ENCODE data around the gene APLP2.
"Not testable (repeated sequence)": the region's sequence is repeated elsewhere in the genome, so short reads cannot be mapped to it uniquely, and the experiment has no call there.

The APLP2 gene

DNA sequence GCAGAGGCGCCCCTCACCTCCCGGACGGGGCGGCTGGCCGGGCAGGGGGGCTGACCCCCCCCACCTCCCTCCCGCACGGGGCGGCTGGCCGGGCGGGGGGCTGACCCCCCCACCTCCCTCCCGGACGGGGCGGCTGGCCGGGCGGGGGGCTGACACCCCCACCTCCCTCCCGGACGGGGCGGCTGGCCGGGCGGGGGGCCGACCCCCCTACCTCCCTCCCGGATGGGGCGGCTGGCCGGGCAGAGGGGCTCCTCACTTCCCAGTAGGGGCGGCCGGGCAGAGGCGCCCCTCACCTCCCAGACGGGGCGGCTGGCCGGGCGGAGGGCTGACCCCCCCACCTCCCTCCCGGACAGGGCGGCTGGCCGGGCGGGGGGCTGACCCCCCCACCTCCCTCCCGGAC is 21.5 kb downstream of the APLP2 start:
- not testable (repeated sequence) for DNase-seq (ENCODE audit: low spot score)

DNA sequence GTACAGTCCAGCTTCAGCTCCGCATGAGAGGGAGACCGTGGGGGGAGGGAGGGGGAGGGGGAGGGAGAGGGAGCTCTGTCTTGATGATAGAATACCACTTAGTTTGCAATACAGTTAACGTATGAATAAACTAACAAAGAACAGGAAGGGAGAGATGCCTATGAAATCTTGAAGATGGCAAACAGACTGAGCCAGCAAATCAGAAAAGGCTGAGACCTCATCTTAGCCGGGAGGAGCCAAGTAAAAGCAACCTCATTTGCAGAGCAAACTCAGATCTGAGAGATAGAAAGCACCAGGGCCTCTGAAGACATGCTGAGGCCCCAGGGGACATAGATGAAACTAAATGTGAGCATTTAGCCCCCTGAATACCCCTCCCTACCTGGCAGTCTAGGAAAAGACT is 23.0 kb downstream of the APLP2 start:
- DNase-seq (ENCODE audit: low spot score): no peak

DNA sequence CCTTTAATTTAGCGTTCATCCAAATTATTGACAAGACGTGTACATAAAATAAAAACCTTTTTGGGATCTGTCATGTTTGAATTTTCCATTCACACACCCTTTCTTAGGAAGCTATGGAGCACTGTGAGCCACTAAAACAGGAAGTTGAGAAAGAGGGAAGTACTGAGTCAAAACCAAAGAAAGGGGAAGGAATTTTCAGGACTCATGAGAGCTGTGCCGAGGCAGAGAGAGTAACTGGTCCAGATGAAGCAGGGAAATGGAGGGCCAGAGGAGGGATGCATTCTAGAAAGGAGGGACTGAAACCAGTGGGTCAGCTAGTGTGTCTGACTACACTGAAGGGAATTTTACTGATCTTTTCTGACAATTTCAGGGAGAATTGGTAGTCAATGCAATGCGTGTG is 24.9 kb downstream of the APLP2 start:
- no peak for DNase-seq (ENCODE audit: low spot score)

DNA sequence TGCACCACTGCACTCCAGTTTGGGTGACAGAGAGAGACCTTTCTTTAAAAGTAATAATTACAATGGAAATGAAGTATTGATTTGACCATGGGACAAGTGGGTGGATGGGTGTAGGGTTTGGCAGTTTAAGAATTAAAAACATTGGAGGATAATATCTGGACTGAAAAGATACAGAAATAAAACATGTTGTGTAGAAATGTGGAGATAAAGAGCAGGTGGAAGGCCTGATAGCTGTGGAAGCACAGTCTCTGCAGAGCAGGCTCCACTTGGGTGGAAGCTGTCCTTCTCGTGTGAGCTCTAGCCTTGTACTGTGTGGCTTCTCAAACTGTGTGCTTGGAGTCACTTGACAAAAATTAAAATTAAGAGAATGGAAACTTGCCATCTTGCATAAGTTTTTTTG is 25.6 kb downstream of the APLP2 start:
- no peak for DNase-seq (ENCODE audit: low spot score)

DNA sequence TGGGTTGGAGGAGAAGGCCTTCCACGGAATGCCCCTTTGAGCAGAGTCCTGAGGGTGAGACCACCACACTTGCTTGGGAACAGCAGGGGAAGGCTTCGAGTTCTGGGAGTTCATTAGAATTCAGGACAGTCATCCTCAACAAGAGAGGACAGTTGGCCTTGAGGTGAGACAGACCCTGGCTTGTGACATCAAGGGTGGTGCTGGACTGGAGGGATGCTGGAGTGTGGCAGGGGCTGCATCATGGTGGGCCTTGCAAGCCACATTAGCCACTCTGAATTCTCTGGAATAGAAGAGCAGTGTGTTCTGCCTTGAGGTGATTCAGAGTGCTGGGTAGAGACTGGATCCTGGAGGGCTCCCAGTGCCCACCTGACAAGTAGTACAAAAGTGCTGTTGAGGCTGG is 26.3 kb downstream of the APLP2 start:
- no peak for DNase-seq (ENCODE audit: low spot score)

DNA sequence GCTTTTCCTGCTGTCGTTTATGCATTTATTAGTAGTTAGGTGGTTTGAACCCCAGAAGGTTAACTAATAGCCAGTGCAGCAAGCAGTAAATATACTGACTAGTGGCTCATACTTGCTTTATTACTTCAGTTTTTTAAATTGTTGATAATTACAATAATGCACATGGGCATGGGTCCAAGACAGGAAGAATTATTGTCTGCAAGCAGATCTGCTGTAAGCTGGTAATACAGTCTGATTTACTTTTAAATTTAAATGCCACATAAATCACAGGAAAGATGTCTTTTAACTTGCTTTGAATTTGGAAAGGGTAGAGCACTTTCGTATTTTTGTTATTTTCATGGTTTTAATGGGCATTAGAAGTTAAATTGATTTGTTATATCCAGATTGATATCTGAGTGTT is 27.1 kb downstream of the APLP2 start:
- no peak for DNase-seq (ENCODE audit: low spot score)

DNA sequence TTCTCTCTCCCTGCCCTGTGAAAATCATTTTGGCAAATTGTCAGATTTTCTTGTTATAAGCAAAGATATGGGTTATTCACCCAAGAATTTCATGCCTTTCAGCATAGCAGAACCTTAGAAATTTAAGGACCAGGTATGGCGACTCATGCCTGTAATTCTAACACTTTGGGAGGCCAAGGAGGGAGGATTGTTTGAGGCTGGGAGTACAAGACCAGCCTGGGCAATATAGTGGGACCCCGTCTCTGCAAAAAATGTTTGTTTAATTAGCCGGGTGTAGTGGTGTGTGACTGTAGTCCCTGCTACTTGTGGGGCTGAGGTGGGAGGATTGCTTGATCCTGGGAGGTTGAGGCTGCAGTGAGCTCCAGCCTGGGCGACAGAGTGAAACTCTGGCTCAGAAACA is 27.6 kb downstream of the APLP2 start:
- DNase-seq (ENCODE audit: low spot score): no peak

DNA sequence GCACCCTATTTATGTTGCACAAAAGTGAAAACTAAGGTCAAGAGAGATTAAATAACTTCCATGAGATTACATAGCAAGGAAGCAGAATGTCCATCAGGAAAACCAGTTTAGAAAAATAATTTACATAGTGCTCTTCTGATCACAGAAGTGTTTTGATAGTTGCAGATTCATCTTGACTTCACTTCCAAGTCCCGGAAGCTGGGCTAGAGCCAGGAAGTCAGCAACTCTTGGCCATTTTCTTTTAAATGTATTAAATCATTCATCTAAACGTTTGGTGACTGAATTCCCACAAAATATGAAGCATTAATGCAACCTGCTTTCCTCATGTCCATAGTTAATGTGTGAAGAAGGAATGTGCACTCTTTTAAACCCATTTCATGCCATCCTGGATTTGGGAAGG is 29.7 kb downstream of the APLP2 start:
- no peak for DNase-seq (ENCODE audit: low spot score)

DNA sequence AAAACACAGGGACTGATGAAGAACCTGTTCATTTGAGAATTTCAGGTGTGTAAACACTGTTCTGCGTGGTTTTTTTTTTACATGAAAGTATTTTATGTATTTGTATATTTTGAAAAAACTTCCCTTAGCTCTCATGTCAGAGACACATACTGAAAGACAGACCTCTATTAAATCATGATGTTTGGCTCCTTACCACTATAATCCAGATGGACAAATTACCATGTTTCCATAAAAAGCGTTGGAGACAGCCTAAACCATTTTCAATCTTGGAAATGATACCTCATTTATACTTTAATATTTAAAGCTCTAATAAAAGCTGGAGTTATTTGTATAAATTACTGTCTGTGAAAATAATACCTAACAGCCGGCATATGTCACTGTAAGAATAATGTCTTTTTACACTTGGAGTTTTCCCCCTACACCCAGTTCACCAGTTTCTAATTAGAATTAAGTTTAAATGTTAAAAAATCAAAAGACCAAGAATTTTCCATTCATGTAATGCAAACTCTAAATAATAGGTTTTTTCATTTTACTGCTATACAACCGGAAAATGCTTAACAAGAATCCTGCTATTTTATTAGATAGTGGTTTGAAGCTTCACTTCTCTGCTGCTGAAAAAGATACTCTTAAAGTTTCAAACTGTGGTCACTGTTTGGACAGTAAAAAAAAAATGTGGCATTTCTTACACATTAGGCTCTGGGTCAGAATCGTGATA is 30.8 kb downstream of the APLP2 start:
- DNase-seq (ENCODE audit: low spot score): no peak

DNA sequence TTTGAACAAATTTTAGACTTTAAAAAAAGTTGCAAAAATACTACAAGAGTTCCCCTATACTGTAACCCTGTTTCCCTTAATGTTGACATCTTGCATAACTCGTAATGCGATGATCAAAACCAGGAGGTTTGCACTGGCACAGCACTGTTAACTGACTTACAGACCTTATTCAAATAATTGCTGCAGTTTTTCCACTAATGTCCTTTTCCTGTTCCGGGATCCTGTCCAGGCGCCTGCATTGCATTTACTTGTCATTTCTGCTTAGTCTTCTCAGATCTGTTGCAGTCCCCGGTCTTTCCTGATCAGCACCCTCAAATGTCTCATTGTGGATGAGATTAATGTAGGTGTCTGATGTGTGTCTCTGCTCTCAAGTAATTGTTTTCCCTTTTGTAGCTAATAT is 32.0 kb downstream of the APLP2 start:
- DNase-seq (ENCODE audit: low spot score): no peak

DNA sequence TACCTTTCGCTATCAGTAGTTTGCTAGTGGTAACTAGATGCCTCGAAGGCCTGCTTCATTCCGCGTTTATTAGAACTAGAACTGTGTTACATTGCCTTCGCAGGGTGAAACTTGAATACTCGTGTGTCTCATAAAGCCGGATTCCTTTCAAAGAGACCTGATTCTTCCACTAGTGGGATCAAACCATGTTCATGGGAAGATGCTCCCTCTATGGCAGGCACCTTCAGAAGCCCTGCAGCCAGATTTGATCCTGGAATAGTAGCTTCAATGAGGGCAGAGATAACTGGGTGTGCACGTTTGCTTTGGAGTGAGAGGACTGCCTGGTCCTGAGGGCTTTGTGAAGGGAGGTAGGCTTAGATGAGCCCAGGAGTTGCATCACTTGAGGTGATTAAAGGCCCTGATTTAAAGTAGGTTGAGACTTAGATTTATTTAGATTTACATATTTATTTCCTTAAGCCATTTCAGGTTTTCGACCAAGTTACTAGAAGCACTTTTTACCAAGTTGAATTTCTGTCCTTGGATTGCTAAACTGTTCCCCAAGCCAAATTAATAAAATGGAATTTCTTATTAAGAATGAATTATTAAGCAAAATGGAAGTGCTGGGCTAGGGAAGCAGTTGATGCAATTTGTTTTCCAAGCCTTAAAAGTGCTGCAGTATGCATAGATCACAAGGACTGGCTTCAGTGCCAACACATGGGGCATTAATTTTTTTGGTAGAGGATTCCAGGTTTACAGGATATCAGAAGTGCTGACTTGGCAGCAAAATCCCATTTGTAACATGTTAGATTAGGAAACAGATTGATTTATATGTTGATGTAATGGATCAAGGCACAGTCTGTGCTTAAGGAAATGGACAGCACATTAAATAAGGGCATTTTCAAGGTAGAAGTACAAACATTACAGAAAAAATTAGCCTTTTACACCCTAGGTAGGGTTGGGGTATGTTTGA is 32.9 kb downstream of the APLP2 start:
- DNase-seq (ENCODE audit: low spot score): no peak

DNA sequence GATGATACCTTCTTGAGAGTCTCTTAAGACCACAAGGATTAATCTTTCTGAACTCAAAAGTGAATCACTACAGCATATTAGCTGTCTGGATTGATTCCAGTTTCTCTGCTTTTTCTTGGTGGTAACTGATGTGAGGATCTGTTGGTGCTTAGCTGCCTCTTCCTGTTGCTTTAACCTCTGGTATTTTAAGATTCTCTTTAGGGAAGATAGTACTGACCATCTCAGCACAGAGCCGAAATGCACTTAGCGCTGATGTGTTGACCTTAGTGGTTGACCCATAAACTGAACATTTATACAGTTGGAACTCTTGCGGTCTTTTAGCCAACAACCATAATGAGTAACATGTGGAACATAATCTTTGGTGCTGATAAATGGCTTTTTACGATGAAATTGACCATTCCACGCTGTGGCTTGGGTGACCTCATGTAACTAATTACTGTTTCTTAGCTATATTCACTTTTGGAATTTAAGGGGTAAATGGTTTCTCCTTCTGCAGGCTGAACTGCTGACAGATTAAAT is 33.7 kb downstream of the APLP2 start:
- no peak for DNase-seq (ENCODE audit: low spot score)

DNA sequence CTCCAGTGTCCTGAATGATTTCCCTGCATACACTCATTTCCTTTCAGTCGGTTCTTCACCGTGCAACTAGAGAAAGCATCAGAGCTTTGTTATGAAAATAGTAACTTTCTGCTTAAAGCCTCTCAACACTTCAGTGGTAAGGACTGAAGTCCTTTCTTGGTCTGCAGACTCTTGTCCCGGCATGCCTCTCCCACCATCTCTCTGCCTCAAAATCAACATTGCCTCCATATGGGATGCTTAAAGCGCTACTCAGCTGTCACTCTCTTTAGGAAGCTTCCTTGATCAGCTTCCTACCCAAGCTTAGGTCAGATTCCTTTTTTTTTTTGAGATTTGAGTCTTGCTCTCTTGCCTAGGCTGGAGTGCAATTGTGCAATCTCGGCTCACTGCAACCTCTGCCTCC is 36.7 kb downstream of the APLP2 start:
- DNase-seq (ENCODE audit: low spot score): no peak

DNA sequence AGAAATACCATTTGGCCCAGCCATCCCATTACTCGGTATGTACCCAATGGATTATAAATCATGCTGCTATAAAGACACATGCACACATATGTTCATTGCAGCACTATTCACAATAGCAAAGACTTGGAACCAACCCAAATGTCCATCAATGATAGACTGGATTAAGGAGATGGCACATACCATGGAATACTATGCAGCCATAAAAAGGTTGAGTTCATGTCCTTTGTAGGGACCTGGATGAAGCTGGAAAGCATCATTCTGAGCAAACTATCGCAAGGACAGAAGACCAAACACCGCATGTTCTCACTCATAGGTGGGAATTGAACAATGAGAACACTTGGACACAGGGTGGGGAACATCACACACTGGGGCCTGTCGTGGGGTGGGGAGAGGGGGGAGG is 39.0 kb downstream of the APLP2 start:
- DNase-seq (ENCODE audit: low spot score): not testable (repeated sequence)

DNA sequence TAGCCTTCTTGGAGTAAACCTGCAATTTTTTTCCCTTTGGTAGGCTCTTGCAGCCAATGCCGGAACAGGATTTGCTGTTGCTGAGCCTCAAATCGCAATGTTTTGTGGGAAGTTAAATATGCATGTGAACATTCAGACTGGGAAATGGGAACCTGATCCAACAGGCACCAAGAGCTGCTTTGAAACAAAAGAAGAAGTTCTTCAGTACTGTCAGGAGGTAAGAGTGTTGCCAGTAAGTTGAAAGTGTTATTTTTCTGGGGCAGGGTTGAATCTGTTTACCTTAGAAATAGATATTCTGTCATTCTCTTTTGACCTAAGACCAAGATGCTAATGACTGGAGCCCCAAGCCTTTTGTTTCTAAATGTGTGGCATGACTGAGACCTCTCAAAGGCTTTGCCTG is 39.7 kb downstream of the APLP2 start:
- no peak for DNase-seq (ENCODE audit: low spot score)

DNA sequence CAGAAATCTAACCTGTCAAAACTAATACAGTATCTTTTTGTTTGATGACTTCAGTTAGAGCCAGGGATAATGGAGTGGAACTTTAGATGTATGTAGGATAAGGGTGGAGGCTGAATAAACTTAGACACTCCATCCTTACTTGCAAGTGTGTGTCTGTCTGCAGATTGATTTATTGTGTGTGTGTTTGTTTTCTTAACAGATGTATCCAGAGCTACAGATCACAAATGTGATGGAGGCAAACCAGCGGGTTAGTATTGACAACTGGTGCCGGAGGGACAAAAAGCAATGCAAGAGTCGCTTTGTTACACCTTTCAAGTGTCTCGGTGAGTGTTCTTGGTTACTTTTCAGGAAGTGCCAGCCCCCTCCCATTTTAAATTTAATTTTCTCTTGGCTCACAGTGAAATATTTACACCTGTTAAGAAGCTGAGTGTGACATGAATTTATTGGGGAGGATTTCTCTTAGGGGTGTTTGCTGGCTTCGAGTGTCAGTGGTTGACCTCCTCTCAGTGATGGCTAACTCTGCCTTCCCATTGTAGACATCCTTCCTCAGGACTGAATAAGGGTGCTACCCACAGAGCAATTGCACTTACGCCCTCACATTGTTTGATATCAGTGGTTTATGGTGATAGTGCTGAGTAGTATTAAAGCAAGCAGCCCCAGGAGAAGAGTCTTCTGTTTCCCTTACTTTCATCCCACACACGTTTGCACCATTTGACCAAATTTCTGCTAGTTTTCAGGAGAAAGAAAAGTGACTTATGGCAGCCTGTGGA is 40.8 kb downstream of the APLP2 start:
- no peak for DNase-seq (ENCODE audit: low spot score)

DNA sequence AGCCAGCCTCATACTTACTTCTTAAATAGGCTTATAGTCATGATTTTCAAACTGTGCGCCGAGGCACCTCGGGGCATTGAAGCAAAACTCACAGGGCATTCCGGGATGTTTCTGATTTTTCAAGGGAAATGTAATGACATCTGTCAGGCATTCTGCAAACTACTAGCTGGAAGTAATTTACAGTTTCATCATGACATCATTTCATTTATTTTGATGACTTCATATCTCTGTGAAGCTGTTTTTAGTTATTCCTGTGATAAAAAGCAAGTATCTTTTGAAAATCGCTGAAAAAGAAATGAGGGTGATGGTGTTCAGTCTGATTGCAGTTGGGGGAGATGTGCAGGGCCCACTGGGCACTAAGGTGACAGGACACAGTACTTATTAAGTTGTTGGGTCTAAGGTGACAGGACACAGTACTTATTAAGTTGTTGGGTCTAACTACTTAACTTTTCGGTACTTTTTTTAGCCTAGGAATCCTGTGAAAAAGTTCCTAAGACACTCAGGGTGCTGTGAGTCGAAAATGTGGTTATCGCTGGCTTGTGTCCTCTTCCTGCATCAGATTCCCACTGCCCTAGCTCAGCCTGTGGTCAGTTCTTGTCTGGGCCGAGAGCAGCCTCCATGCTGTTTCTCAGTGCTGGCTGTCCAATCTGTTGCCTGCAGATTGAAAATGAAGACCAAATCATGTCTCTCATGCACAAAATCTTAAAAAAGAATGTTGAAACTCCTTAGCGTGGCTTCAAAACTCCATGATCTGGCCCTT is 42.6 kb downstream of the APLP2 start:
- no peak for DNase-seq (ENCODE audit: low spot score)

DNA sequence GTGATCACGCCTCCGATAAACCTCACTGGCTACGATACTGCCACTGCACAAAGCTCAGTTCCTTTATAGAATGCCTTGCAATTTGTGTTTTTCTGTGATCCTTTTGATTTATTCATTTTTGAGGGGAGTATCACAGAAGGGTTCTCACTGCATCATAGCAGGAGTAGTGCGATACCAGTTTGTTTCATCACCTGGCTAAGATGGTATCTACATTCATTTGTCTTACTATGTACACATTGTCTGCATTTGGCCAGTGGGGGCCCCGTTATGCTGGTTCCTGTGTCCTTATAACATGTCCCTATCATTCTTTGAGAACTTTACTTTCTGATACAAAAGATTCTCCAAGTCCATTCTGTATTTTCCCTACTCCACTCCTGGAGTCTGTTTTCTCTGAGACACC is 44.6 kb downstream of the APLP2 start:
- no peak for DNase-seq (ENCODE audit: low spot score)

DNA sequence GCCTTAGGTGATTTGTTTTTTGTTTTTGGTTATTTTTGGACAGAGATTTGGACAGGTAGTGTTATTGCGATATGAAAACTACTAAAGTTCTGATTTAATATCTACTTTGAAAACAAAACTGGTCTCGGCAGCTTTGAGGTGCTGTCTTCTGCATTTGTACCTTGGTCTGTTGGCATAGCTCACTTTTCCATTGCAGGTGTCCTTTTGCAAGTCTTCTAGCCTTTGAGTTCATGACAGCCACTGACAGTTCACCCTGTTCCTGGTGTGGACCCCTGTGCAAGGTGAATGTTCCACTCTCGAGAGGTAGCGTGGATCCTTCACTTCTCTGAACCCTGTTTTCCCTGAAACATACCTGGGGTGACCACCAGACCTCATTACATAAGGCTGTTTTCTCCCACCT is 45.0 kb downstream of the APLP2 start:
- DNase-seq (ENCODE audit: low spot score): no peak

DNA sequence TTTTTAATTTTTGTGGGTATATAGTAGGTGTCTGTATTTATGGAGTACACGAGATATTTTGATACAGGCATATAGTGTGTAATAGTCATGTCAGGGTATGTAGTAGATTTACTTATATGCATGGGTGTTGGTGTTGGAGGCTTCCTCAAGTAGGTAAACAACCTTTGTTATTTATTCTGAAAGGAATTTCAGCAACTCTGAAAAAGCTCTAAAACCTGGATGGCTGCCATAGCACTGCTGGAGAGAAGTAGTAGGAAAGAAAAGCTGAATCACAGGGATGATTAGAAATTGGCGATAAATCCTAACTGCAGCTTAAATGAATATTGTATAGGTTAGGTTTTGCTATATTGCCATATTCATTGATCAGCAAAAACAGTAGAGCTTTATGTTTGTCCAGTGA is 45.5 kb downstream of the APLP2 start:
- DNase-seq (ENCODE audit: low spot score): no peak

DNA sequence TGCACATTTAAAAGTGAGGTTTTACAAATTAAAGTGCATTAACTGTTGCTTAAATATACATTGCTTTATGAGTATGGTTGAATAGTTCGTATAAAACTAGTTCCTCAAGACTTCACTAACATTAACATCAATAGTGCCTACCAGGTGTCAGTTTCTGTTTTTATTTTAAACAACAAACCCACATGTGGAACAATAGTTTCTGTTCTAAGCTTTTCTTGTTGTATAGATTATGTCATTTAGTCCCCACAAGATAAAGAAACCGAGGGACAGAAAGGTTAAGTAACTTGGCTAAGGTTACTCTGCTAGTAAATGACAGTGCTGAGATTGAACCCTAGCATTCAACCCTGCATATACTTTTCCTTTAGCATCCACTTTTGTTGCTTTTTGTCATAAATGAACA is 48.5 kb downstream of the APLP2 start:
- DNase-seq (ENCODE audit: low spot score): no peak

Measured in left forelimb (tissue), 1 donor.